GM12865 (cell line): ENCODE data around the gene ATP9A.

Experiments used
- DNase-seq: peaks from one replicate; pipeline ENCODE4 v3.0.0; 2010; ENCODE audit warnings: low read depth
- H3K4me3 ChIP-seq: 2 replicates; pipeline ENCODE4 v1.5.1; 2011; ENCODE audit warnings: mild to moderate bottlenecking, low read depth, low read length, control low read depth
- TF ChIP-seq, protein P1 (sequence below): IDR thresholded peaks from 2 replicates; pipeline ENCODE4 v1.5.1; 2011; ENCODE audit warnings: low read length, control low read depth, low read depth, inconsistent platforms; ENCODE audit not compliant: insufficient read depth; ENCODE audit errors: missing control alignments

Gene ATP9A

DNA sequence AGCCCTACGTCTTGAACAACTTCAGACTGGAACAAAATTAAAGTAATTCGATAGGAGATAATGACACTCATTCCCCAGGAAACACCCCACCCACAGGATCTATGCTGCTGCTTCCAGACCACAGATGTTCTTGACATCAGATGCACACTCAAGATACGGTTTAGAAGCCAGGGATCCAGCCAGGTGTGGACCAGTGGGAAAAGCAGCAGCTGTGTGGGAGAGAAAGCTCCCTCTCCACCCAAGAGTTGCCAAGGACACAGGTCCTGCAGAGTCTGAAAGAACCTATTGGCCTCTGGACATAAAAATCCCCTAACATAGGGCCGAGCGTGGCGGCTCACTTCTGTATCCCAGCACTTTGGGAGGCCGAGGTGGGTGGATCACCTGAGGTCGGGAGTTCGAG is 133.9 kb downstream of the ATP9A start:
- H3K4me3 ChIP-seq = no peak overlapping the region
- no peak for DNase-seq
- TF ChIP-seq, protein P1, sequence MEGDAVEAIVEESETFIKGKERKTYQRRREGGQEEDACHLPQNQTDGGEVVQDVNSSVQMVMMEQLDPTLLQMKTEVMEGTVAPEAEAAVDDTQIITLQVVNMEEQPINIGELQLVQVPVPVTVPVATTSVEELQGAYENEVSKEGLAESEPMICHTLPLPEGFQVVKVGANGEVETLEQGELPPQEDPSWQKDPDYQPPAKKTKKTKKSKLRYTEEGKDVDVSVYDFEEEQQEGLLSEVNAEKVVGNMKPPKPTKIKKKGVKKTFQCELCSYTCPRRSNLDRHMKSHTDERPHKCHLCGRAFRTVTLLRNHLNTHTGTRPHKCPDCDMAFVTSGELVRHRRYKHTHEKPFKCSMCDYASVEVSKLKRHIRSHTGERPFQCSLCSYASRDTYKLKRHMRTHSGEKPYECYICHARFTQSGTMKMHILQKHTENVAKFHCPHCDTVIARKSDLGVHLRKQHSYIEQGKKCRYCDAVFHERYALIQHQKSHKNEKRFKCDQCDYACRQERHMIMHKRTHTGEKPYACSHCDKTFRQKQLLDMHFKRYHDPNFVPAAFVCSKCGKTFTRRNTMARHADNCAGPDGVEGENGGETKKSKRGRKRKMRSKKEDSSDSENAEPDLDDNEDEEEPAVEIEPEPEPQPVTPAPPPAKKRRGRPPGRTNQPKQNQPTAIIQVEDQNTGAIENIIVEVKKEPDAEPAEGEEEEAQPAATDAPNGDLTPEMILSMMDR = no peak

DNA sequence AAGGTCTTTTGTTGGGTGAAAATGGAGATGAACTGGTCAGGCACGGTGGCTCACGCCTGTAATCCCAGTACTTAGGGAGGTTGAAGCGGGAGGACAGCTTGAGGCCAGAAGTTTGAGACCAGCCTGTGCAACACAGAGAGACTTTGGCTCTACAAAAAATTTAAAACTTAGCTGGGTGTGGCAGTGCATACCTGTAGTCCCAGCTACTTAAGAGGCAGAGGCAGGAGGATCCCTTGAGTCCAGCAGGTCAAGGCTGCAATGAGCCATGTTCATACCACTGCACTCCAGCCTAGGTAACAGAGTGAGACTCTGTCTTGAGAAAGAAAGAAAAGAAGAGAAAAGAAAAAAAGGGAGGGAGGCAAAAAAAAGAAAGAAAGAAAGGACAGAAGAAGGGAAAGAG is 134.8 kb downstream of the ATP9A start:
- TF ChIP-seq, protein P1 = no peak
- DNase-seq = no peak
- no peak overlapping the region for H3K4me3 ChIP-seq

DNA sequence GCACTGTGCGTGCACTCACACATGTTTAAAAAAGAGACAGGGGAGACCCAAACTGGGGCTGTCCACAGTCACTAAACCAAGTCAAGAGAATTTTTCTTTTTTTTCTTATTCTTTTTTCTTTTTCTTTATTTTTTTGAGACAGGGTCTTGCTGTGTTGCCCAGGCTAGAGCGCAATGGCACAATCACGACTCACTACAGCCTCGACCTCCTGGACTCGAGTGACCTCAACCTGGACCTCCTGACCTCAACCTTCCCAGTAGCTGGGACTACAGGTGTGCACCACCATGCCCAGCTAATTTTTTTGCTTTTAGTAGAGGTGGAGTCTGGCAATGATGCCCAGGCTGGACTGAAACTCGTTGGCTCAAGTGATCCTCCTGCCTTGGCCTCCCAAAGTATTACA is 136.2 kb downstream of the ATP9A start:
- TF ChIP-seq, protein P1 = no peak
- DNase-seq = no peak
- no peak overlapping the region for H3K4me3 ChIP-seq

DNA sequence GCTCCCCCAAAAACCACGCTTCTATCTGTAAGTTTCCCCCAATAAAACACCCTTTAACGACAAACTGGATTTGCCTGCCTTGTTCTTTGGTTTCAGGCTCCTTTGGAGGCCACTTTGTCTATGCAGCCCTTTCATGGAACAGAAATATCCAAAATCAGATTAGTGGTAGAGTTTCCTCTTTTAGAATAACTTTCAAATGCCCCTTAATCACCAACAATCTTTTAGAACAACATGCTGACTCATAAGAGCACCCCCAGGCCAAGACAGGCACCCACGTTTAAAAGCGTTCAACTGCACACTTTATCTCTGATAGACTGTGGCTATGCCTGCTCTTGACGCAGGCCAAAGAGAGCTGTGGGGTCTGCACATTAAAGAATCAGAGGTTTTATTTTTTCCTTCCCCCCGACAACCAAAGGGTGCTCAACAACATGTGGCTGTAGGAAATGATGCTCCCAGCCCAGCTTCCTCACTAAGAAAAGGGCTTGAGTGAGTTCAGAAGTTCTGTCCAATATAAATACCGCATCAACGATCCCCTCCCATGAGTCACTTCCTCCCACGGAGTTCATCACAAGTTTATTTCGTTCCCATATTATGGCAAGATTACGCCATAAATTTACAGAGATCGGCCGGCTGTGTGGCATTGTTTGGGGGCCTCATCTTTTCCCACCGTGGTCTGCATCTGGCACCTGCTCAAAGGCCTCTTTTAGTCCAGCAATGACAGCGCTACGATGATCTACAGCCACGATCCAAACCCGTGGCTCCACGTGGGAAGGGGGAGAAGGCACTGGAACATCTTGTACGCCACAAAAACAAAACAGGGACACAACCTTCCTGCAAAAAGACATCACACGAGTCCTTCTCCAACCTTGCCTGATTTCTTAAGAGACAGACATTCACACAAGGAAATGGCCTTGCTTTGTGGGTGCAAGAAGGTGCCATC is 136.9 kb downstream of the ATP9A start:
- peak; percentile 36 for DNase-seq
- TF ChIP-seq, protein P1 = no peak
- H3K4me3 ChIP-seq = no peak overlapping the region

DNA sequence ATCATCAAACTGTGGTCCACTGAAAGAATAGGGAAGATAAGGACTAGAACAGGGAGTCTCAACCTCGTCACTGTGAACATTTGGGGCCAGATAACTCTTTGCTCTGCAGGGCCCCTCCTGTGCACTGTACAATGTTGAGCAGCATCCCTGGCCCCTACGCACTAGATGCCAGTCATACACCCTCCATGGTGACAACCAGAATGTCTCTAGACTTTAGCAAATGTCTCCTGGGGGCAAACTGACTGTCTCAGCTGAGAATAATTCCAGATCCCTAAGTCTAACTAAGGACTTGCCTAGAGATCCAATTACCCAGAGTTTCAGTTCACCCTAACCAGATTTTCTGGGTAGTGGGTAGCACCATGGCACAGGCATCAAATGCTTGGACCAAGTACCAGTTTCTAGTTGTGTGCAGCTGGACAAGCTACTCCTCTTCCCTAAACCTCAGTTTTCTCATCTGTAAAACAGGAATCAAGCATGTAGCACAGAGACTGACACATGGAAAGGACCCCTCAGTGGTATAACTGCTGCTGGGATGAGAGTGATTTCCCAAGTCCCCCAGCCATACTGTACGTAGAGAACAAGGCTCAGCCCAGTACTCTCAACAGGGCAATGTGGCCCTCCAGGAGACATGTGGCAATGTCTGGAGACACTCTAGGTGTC is 138.7 kb downstream of the ATP9A start:
- TF ChIP-seq, protein P1 = no peak
- H3K4me3 ChIP-seq = no peak overlapping the region
- DNase-seq = no peak

DNA sequence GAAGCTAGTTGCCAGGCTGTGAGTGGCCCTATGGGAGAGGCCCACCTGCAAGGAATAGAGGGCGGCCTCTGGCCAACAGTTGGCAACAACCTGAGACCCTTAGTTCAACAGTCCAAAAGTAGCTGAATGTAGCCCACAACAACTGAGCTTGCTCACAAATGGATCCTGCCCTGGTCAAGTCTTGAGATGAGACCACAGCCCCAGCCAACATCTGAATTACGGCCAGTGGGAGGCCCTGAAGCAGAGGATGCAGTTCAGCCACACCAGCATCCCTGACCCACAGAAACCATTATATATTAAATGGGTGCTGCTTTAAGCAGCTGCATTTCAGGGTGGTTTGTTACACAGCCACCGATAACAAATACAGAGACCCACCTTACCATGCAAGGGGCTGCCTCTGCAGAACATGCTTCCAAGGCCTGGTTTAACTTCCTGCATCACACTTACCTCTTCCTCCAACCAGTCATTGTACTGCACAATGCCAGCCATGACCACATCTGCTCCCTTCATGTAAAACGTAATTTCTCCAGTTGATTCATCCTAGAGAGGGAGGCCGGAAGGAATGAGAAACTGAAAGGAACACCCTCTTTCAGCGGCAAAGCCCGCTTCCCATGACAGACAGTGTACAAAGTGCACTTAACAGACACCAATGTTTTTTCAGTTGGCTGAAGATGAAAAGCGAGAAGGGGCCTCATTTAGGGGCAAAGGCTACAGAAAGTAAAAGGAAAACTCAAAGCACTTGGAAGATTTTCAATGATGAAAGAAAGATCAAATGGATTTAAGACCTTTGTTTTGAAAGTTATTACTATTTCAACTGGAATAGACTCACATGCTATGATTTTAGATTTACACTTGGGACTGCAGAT is 139.4 kb downstream of the ATP9A start:
- H3K4me3 ChIP-seq = no peak overlapping the region
- no peak for DNase-seq
- TF ChIP-seq, protein P1 = no peak
